ENCODE results near the gene SMG6.

SMG6 gene

DNA sequence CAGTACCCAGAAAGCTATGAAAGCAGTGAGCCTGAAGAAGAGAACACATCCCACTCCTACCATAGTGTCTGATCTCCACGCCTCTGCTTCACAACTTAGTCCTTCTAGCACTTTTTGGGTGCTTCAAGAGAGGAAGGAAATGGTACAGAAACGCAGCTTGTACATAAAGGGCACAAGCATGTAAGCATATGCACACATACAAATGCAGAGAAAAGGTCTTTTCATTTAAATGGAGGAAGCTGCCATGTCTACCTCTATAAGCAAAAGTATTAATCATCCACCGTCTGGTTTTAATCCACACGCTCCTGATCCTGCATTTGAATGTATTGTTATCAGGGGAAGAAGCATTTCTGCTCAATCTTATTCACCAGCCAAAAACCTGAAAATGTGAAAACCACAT is 148.0 kb downstream of the SMG6 start:
- TF ChIP-seq, protein P1, sequence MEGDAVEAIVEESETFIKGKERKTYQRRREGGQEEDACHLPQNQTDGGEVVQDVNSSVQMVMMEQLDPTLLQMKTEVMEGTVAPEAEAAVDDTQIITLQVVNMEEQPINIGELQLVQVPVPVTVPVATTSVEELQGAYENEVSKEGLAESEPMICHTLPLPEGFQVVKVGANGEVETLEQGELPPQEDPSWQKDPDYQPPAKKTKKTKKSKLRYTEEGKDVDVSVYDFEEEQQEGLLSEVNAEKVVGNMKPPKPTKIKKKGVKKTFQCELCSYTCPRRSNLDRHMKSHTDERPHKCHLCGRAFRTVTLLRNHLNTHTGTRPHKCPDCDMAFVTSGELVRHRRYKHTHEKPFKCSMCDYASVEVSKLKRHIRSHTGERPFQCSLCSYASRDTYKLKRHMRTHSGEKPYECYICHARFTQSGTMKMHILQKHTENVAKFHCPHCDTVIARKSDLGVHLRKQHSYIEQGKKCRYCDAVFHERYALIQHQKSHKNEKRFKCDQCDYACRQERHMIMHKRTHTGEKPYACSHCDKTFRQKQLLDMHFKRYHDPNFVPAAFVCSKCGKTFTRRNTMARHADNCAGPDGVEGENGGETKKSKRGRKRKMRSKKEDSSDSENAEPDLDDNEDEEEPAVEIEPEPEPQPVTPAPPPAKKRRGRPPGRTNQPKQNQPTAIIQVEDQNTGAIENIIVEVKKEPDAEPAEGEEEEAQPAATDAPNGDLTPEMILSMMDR (IDR thresholded peaks at IDR 0.05) = no peak
- H3K27me3 ChIP-seq = no peaks in the 10 kb centered on the region
- no peak overlapping the region for H3K4me3 ChIP-seq (ENCODE audit: low read depth in 1 of 2, low read length in 1 of 2)
- H3K27ac ChIP-seq = no peak overlapping the region
- peaks cover 24% of the 10 kb centered on the region for H3K36me3 ChIP-seq
- H3K9me3 ChIP-seq = no peaks in the 10 kb centered on the region
- peaks cover 22 to 25% of the 10 kb centered on the region in 2 experiments for H3K4me1 ChIP-seq (ENCODE audit: control insufficient read depth in 1 of 2, insufficient read depth in 1 of 2, low read depth in 1 of 2, low read length in 1 of 2)

DNA sequence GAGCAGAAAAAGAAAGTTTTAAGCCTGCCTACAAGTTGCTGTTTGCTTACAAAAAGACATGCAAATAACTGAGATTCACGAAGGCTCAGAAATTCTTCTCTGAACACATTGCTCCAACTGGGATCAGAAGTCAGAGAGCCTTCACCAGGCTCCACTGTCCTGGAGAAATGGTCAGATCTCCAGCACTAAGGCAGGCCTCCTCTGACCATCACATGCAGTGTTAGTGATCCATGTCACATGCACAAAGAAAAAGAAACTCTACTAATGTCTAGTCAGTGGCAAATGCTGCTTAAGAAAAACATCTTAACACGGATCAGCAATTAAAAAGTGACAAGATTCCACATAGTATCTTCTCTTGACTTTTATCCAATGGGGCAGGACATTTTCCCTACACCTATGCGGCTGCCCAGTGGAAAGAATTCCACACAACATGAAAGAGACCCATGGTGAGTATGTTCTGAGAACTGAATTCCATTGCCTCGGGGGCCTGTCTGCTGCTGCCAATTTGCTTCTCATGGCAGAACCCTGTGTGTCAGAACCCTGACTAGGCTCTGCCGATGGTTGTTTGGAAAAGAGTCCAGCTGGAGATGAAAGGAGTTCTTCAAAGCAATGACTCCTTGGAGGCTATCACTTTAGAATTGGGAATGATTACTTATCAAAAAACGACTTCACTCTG is 152.1 kb downstream of the SMG6 start:
- TF ChIP-seq, protein P1 (IDR thresholded peaks at IDR 0.05) = no peak
- peaks cover 37% of the 10 kb centered on the region for H3K36me3 ChIP-seq

DNA sequence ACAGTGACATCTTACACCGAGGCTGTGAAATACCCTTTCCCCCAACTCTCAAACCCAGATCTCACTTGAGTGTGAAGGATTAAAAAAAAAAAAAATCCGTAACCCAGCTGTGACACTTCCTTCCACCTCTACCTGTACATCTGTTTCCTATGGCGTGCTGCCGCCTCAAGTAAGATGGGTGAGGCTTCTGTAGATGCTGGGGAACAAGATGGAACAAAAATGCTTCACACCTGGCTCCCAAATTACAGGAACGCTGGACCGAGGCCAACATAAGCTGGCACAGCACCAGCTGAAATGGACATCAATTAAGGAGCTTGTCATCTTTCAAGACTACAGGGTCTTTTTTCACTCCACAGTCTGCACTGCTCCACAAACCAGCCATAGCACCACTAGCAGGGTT is 152.8 kb downstream of the SMG6 start:
- Histone ChIP-seq H3K36me3 (peaks cover 37% of the 10 kb centered on the region), H3K4me1 (ENCODE audit: control insufficient read depth in 1 of 2, insufficient read depth in 1 of 2, low read depth in 1 of 2, low read length in 1 of 2) (no peaks in the 10 kb centered on the region)

More for the DNA sequence above, 152.1 kb downstream of the SMG6 start:
- no peak overlapping the region for H3K27ac ChIP-seq
- H3K27me3 ChIP-seq = no peaks in the 10 kb centered on the region
- no peak overlapping the region for H3K4me3 ChIP-seq (ENCODE audit: low read depth in 1 of 2, low read length in 1 of 2)
- H3K9me3 ChIP-seq = no peaks in the 10 kb centered on the region
- peaks cover under 1 to 3% of the 10 kb centered on the region in 2 experiments for H3K4me1 ChIP-seq (ENCODE audit: control insufficient read depth in 1 of 2, insufficient read depth in 1 of 2, low read depth in 1 of 2, low read length in 1 of 2)

GRCh38 chr17:2149934-2150333 is 153.7 kb downstream of the SMG6 start:
- H3K27ac ChIP-seq = no peak overlapping the region
- TF ChIP-seq, protein P1 (IDR thresholded peaks at IDR 0.05) = no peak
- no peaks in the 10 kb centered on the region for H3K9me3 ChIP-seq
- H3K36me3 ChIP-seq = peaks cover 37% of the 10 kb centered on the region
- H3K4me1 ChIP-seq (ENCODE audit: control insufficient read depth in 1 of 2, insufficient read depth in 1 of 2, low read depth in 1 of 2, low read length in 1 of 2) = no peaks in the 10 kb centered on the region
- H3K4me3 ChIP-seq (ENCODE audit: low read depth in 1 of 2, low read length in 1 of 2) = no peak overlapping the region
- no peaks in the 10 kb centered on the region for H3K27me3 ChIP-seq

More for the DNA sequence above, 152.8 kb downstream of the SMG6 start:
- TF ChIP-seq, protein P1 (IDR thresholded peaks at IDR 0.05) = no peak
- H3K27ac ChIP-seq = no peak overlapping the region
- H3K4me3 ChIP-seq (ENCODE audit: low read depth in 1 of 2, low read length in 1 of 2) = no peak overlapping the region
- no peaks in the 10 kb centered on the region for H3K9me3 ChIP-seq
- H3K27me3 ChIP-seq = no peaks in the 10 kb centered on the region

DNA sequence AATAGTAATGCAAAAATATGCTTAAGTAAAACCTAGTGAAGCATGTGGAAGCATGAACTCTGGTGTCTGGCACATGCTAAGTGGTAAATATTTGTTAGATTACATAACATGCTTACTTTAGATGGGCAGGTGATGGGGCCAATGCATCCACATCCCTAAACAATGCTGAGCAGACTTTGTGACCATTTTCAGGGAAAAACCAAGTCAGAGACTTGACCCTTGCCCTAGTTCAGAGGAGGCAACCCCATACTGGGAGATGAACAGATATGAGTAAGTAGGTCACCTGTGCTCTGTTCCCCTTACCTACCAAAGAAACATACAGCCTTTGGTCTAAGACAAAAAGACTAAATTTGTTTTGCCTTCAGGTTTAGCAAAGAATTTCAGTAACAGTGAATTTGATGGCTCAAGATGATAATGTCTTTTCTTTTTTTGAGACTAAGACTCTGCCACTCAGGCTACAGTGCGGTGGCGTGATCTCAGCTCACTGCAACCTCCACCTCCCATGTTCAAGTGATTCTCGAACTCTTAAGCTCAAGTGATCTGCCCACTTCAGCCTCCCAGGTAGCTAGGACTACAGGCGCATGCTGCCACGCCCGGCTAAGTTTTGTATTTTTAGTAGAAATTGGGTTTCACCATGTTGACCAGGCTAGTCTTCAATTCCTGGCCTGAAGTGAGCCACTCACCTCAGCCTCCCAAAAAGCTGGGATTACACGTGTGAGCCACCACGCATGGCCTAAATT is 157.3 kb downstream of the SMG6 start:
- Histone ChIP-seq H3K9me3 (no peaks in the 10 kb centered on the region), H3K27me3 (no peaks in the 10 kb centered on the region), H3K27ac (no peak overlapping the region), H3K4me1 (ENCODE audit: control insufficient read depth in 1 of 2, insufficient read depth in 1 of 2, low read depth in 1 of 2, low read length in 1 of 2) (no peaks in the 10 kb centered on the region), H3K36me3 (peaks cover 17% of the 10 kb centered on the region), H3K4me3 (ENCODE audit: low read depth in 1 of 2, low read length in 1 of 2) (no peak overlapping the region)
- TF ChIP-seq, protein P1 (IDR thresholded peaks at IDR 0.05) = no peak

Data from neutrophil (primary cell).